ENCODE data around the gene UBE2G2.

UBE2G2 gene

DNA sequence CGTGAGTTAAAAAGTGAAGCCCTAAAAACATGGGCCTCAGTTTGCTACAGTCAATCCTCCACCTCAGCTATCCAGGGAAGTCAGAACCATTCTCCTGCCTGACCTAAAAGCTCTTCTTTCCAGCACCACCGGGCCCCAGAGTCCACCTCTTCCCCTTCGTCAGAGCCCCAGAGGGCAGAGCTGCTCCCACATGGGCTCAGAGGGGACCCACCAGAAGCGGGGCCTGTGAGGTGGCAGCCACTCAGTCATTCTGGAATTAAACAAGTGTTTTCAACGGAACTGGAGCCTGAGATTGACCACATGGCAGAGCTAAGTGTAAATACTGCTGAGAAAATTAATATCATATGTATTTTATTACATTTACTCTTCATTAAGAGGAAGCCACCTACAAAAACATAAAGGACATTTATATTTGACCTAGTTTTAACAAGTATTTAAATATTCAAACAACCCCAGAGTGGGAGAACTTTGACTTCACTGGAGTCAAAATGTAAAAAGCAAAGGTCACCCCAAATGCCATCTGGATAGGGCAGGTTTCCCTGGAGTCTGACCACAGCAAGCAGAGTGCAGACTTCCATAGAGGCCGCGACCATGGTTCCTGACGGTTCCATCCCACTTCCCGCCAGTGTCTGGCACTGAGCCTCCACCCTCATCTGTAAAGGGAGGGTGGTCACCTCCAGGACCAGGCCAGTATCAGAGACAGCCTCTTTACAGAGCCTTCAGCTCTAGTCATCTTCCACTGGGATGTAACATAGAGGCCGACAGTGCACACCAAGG, 14.4 kb upstream of the UBE2G2 start:
- DNase-seq (ENCODE audit: low read depth, low spot score), result no peak

DNA sequence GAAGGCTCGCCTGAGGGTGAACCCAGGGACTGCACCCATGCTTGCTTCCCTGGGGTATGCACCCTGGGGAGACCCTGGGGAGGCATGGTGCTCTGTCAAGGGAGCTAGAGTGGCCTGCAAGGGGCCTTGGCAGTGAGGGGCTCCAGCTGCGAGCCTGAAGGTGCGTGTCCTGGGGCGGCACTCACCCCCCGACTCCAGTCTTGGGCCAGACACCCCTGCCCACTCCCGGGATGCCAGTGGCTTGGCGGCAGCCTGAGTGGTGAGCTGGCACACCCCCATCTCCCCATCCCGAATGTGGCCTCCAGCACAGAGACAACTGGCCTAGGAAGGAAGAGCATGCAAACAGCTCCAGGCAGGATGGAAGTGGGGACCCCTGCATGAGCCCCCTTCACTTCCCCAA, 13.6 kb upstream of the UBE2G2 start:
- no peak for DNase-seq (ENCODE audit: low read depth, low spot score)

DNA sequence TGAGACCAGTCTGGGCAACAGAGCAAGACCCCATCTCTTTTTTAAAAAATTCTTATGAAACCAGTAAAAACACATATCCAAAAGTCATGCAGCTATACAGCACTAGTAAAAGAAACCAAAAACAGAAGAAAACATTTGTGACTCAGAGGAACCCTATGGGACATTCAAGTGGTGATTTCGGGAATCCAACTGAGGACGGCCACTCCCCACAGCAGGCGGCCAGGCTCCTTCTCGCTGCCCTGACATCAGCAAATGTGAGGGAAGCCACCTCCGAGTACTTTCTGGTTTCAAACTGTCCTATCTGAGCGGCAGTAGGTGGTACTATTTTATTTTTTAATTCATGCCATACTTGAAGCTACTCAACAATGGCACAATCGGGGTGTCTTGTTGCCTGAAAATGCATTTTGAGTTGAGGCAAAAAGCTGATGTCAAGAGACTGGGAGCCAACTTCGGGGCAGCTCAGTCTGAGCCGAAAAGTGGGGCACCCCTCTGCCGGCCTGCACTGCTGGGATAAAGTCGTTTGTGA, 12.9 kb upstream of the UBE2G2 start:
- DNase-seq (ENCODE audit: low read depth, low spot score), result no peak

DNA sequence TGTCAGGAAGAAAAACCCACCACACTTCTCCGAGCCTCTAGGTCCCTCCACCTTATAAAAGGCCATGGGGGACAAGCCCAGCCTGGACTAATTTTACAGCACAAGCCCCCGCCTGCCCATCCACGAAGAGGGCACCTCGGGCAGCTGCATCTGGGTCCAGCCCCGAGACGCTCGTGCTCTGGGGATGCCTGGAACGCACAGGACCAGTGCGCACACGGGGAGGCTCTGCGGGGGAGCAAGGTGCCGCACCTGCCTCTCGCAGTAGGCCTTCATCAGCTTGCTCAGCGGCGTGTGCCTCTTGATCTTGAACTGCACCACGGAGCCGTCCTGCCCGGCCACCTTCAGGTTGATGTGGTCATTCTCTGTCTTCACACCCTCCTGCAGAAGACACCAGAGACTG, 12.1 kb upstream of the UBE2G2 start:
- DNase-seq (ENCODE audit: low read depth, low spot score), result no peak

DNA sequence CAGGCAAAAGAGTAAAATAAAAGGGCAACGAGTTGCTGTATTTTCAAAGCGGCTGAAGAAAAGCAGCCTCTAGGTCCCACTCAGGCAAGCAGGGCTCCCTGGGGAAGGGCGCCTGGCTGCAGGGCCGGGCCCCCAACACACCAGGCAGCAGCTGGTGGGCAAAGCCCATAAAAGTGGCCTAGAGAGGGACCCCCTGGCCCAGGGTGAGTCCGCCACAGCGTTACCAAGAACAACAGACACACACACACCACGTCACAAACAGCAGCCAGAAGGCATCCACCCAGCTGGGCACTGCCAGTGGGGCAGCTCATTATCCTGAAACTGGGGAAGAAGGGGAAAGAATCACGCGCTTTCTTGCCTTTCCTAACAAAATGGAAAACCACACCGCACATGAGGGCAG, 11.5 kb upstream of the UBE2G2 start:
- DNase-seq (ENCODE audit: low read depth, low spot score), result no peak

DNA sequence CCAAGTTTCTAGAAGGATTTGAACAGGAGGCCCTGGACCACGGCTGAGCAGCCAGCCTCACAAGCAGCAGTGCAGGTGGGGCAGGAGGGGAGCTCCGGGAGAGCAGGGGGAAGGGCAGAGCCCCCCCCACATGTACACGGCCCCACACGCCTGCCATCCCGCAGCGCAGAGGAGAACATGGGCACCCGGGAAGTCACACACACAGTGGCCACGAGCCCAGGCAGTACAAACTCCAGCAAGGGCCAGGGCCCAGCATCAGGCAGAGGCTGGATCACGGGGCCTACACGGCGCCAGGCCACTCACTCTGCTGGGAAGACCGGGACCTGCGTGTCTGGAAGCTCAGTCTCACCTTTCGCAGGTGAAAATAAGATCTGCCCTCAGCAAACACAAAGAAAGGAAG, 11.0 kb upstream of the UBE2G2 start:
- no peak for DNase-seq (ENCODE audit: low read depth, low spot score)

DNA sequence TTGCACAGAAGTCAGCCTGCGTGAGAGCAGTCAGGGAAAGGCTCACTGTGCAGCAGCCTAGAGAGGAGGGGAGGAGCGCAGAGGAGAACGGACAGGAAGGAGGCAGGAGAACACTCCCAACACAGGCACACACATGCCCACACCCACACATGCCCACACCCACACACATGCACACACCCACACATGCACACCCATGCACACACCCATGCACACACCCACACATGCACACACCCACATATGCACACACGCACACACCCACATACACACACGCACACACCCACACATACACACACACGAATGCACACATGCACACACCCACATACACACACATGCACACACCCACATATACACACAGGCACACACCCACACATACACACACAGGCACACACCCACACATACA, 9.2 kb upstream of the UBE2G2 start:
- DNase-seq (ENCODE audit: low read depth, low spot score), result no peak

DNA sequence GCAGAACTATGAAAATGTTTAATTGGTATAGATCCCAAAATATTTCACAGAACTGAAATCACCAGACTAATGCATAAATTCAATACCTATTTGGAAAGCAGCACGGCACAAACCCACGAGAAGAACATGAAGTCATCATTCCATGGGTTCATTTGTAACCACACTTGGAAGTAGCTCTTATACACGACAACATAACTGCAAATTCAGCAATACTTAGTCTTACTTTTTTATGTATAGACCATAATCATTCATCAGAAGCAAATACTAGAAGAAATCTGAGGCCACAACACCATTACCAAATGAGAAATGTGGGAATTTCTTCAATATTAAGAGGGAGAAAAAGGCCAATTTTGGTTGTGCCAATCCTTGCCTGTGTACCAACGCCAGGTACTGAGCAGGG, 4.2 kb upstream of the UBE2G2 start:
- no peak for DNase-seq (ENCODE audit: low read depth, low spot score)

DNA sequence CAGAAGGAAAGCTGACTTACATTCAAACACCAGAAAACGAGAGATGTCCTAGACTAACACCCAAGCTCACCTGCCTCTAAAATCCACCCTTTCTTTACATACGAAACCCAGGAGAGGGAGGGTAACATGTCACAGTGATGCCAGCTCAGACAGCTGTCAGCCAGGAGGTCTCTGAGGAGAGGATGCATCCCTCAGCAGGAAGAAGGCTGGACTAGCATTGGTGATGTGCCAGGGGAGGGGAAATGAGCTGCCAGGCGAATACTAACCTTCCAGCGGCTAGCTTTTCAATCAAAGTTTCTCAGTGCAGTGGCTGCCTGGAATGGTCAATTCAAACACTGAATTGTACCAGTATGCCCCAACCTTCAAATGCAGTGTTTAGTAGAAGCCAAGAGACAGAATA, 3.6 kb upstream of the UBE2G2 start:
- DNase-seq (ENCODE audit: low read depth, low spot score), result no peak

DNA sequence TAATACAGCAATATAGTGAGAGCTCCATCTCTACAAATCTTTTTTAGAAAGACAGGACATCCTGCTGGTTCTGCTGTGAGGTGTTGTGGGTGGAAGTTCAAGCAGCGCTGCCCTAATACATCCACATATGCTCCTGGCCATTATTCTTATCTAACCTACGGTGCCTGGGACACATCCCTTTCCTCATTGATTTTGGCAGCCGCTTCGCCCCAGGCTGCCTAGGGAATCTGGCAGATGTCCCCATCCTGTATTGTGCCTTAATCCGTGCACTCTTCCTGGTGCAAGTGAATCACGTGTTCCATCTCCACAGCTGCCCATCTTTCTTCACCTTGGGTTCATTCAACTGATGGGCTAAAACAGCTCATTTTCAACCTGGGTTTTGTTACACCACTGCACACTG, 3.1 kb upstream of the UBE2G2 start:
- no peak for DNase-seq (ENCODE audit: low read depth, low spot score)

DNA sequence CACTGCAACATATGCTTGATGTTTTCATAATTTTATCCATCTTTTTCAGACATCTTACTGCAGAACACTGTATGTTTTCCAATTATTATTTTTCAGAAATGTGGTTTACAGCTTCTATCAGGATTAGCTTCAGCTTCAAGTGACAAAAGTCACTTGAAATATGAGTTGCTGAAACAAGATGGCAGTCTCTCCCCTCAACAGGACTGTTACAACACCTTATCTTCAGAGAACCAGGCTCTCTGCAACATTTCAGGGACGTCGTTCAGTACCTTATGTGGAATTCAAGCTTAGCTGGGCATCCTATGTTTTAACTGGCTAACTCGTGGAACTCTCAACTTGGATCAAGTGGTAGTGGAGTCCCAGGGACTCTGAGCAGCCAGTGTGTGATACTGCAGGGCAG, 2.0 kb upstream of the UBE2G2 start:
- no peak for DNase-seq (ENCODE audit: low read depth, low spot score)

DNA sequence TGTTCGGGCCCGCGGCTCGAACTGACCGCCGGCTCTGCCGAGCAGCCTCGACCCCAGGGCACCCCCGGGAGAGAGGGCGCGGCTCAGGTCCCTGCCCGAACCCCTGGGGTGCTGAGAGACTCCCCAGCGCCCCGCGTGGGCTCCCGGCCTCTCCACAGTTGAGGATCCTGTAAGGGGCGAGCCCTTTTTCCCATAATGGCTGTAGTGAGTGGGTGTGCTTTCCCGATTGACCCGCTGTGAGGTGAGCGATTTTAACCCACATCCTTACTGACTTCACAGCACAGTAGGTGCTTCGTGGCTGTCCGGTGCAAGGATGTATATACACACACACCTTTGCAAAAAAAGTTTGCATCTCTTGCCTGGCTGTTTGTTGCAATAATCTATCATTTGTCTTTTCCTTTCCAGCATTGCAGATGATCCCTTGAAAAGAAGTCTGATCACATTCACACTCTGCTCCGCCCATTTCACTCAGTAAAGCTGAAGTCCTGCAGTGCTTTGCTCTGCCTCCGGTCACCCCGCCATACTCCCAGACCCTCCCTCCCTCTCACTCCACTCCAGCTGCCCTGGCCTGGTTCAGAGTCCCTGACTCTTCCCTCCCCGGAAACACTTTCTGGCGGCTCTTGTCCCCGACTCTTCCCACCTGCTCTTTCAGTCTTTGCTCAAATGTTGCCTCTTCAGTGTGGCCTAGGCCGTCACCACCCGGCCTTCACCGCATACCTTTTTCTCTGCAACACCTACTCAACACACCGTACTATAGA, 955 bp upstream of the UBE2G2 start:
- DNase-seq (ENCODE audit: low read depth, low spot score), result no peak

DNA sequence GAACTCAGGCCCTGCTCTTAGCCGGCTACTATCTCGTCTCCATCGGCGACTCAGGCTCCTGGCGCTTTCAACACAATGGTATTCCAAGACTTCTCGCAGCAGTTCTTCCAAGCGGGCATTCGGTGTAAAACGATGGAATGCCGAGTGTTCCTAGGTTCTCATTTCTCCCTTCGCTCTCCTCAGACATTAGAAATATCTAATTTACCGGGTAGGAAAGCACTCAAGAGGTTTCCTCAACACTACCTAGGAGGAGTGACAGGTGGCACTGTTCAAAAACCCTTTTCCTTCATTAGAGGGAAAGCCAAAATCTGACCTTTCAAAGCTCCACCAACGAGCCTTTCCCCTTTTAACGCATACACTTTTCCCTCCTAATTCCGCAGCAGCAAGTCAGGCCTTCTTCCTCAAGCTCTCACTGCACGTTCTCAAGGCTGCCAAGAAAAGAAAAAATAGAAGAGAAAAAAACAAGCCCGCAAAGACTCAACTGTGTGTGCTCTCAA, 601 bp downstream of the UBE2G2 start:
- DNase-seq (ENCODE audit: low read depth, low spot score), result no peak

DNA sequence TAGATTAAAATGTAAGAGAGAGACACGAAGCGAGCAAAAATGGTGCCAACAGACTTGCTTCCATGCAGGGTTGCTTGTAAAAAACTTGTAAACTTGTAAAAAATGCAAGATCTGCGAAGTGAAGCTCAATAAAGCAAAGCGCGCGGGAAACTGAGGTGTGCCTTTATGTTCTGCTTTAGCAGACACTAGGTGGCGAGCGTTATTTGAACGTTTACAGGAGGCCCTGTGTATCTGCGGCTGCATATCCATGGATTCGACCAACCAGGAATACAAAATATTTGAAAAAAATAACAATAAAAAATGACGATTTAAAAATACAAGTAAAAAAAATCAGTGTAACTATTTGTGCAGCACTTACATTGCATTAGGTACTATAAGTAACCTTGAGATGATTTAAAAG, 1.5 kb downstream of the UBE2G2 start:
- no peak for DNase-seq (ENCODE audit: low read depth, low spot score)

DNA sequence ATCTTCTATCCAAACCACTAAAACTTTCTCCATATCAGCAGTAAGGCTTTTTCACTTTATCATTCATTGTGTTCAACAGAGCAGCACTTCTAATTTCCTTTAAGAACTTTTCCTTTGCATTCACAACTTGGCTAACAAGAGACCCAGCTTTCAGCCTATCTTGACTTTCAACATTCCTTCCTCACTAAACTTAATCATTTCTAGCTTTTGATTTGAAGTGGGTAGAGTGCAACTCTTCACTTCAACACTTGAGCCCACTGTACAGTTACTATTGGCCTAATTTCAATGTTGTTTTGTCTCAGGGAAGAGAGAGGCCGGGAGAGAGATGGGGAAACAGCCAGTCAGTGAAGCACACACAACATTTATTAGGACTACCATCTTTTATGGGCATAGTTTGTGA, 2.0 kb downstream of the UBE2G2 start:
- no peak for DNase-seq (ENCODE audit: low read depth, low spot score)

DNA sequence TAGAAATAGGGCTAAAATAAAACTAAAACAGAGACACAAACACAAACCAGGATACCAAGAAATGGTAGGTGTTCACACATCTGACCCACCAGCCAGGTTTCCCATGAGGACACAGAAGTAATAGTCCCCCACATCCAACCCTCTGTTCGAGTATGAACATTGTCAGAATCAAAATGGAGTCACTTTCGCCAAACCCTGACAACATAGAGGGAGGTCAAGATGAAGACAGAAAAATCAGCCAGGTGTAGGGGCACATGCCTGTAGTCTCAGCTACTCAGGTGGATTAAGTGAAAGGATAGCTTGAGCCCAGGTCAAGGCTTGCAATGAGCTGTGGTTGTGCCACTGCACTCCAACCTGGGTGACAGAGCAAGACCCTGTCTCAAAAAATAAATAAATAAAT, 3.8 kb downstream of the UBE2G2 start:
- DNase-seq (ENCODE audit: low read depth, low spot score), result no peak

DNA sequence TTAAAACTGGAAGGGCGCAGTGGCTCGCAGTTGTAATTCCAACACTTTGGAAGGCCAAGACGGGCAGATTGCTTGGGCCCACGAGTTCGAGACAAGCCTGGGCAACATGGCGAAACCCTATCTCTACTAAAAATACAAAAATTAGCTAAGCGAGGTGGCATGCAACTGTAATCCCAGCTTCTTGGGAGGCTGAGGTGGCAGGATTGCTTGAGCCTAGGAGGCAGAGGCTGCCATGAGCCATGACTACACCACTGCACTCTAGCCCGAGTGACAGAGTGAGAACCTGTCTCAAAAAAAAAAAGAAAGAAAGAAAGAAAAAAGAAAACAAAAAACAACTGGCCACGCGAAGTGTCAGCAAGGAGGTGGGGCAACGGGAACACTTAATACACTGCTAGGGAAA, 6.3 kb downstream of the UBE2G2 start:
- no peak for DNase-seq (ENCODE audit: low read depth, low spot score)

DNA sequence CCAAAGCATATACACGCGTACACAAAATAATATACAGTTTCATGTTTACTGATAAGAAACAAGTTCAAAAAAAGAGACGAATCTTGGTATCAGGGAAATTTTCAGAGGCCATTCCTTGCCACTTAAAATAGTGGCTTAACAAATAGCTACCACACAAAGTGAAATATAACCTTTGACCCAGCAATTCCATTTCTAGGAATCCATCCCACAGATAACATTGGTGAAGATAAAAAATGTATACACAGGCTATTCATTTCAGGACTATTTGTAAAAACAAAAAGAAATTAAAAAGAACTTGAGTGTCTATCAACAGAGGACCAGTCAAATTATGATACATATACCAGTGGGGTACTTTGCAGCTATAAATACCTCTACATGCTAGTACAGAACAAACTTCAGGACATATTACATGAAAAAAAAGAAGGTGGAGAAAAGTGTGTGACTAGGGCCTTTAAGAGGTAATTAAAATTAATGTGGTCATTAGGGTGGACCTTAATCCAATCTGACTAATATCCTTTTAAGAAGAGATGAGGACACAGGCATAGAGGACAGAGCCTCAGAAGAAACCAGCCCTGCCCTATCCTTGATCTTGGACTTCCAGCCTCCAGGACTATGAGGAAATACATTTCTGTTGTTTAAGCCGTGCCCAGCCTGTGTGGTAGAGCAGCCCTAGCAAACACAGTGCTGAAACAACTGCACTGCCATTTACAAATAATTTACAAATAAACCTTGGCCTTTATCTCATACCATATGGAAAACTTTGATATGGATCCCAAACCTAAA, 7.8 kb downstream of the UBE2G2 start:
- no peak for DNase-seq (ENCODE audit: low read depth, low spot score)

DNA sequence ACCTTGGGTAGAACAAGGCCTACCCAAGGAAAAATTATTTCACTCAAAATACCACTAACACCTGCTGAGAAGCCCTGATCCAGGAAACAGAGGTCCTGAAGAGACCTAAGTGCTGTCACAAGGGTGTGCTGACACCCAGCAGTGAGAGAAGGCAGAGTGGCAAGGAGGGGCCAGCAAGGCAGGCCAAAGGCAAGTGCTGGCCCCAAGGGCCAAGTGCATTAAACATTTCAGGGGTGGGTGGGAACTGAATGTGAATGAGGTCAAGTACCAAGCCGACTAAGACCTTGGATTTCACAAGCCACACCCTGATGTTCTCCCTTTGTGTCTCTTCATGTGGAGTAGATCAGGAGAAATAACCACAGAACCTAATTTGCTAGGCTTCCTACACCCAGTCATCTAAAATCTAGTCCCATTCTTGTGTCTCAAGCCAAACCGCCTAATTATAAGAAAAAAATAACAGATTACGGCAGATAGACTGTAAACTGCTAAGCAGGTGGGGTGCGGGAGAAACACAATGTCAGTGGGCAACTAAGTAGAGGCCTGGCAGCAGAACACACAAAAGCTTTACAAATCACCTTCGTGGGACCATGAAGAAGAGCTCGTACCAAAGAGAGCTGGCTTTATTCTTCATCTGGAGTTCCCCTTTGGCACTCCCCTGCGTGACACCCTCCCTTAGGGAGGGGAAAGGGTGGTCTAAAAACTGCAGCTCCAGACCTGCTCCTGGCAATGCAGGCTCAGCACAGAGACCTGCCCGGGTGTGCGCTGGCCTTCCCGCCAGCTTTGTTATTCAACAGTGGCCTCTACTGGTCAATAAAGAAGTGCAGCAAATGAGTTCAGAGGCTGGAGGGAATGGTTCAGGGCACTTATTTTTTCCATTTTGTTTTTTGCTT, 8.7 kb downstream of the UBE2G2 start:
- no peak for DNase-seq (ENCODE audit: low read depth, low spot score)

DNA sequence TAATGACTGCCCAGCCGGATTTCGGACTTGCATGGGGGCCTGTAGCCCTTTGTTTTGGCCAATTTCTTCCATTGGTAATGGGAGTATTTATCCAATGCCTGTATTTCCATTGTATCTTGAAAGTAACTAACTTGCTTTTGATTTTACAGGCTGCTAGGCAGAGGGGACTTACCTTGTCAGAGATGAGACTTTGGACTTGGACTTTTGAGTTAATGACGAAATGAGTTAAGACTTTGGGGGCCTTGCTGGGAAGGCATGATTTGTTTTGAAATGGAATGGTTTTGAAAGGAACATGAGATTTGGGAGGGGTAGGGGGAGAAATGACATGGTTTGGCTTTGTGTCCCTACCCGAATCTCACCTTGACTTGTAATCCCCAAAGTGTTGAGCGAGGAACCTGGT, 9.6 kb downstream of the UBE2G2 start:
- DNase-seq (ENCODE audit: low read depth, low spot score), result no peak

DNA sequence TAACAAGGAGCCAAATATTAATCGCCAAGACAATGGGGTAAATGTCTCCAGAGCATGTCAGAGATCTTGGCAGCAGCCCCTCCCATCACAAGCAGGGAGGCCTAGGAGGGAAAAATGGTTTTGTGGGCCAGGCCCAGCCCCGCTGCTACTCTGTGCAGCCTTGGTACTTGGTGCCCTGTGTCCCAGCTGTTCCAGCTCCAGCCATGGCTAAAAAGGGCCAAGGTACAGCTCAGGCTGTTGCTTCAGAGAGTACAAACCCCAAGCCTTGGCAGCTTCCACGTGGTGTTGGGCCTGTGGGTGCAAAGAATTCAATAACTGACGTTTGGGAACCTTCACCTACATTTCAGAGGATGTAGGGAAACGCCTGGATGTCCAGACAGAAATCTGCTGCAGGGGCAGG, 10.4 kb downstream of the UBE2G2 start:
- DNase-seq (ENCODE audit: low read depth, low spot score), result no peak

Measured in iPS DF 19.7 (cell line).